Glomerular endothelial cell (primary cell): ENCODE results near the gene FAXC. TPM values are rescaled to one million over a fixed set of nuclear protein-coding genes. Genes with fewer than 3 reads are reported as not detected.
"Not testable (repeated sequence)": the region's sequence is repeated elsewhere in the genome, so short reads cannot be mapped to it uniquely, and the experiment has no call there.

Experiments used
- DNase-seq: peaks from one replicate; pipeline ENCODE4 v3.0.0-alpha.2; 2011; ENCODE audit warnings: low read depth, low spot score; ENCODE audit errors: extremely low read depth
- total RNA-seq: library from RNA; depleted of rRNA; stranded (reverse); fragments of >200 nt; gene quantifications from 2 replicates; pipeline ENCODE4 v1.2.3, GENCODE V29; 2015

FAXC gene
- total RNA-seq, 1 donor from 2014 or later = 0.82 TPM

DNA sequence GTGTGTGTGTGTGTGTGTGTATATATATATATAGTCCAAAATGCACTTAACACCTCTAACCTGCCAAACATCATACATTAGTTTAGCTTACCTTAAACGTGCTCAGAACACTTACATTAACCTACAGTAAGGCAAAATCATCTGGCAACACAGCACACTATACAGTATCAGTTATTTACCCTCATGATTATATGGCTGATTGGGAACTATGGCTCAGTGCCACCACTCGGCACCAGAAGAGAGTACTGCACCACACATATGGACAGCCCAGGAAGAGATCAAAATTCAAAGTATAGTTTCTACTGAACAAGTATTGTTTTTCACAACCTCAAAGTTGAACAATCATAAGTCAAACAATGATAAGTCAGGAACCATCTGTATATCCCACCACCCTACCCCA lies 59.8 kb downstream of the FAXC start:
- DNase-seq = no peak

DNA sequence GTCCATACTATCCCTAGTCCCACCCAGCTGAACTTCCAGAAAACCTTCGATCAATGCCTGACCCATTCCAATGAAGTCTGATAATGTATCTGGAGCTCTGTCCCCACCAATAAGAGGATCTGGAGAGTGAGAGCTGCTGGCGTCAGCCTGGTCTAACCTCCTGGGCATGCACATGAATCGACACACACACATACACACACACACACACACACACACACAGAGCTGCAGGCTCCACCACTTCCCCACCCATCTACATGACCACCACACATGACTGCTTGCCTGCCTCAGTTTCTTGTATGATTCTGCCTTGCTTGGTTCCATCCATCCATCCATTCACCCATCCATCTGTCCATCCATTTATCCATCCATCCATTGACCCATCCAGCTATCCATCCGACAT lies 60.8 kb downstream of the FAXC start:
- no peak for DNase-seq

DNA sequence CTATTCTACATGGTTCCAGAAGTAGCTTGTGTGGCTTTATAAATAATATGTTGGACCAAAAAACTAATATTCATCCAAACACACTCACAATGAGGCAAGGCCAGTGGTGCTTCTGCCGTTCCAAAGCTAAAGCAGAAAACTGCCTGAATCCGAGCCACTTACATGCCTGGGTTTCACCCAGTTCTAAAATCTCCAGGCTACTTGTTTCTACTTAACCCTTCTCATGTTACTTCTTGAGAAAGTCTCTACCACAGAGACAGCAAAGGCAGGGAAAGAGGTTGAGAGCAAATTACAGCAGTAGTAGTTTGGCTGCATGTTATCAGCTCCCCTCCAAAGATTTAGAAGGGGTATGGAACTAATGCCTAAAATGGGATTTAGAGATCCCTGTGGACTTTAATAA lies 62.0 kb downstream of the FAXC start:
- DNase-seq = no peak

DNA sequence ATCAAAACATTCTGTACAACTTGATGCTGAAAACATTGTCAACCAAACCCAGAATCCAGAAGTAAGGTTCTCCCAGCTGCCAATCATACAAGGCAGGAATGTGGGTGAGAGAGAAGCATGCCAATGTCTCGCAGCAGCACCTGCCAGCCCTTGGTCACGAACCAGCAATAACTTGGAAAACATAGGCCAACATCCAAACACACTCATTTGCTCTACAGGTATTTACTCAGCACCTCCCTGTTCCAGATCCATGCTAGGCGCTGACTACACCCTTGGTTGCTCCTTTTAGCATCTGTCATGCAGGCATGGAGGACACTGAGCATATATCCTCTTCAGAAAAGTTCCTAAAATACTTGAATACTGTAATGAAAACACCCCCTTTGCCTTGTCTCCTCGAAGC lies 63.6 kb downstream of the FAXC start:
- no peak for DNase-seq

DNA sequence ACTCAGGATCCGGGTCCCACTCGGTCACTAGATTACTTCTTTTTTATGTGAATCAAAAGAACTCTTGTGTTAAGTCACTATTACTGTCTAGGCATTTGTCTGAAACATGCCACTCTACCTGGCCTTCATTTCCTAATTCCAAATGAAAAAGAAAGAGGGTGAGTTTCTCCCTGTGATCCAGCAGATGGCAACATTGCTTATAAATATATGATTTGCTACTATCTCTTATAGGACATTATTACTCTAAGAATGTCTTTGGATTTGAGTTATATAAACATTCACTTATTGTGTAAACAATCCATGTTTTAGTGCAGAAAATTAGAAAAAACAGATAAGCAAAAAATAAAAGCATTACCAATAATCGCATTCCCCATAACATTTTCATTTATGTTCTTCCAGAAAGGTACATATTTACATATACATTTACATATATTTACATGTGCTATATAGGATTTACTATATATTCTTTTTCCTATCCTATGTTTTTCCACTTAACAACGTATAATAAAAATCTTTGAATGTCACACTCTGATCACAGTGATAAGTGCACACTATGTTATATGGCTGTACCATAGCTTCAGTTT lies 66.9 kb downstream of the FAXC start:
- no peak for DNase-seq

DNA sequence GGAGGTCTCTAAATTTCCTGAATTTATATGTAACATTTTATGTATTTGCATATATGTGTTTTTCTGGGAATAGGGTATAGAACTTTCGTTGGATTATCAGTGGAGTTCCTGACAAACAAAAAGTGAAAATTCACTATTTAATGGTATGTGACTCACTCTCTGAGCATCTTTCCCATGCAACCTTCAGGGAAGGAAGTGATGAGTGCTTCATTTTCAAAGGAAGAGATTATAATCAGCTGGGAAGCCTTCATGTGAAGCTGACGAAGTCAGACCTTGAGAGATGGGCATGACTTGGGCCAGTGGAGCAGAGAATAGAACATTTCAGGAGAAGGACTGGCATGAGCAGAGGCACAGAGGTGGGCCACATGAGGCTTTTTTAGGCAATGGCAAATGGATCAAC lies 72.7 kb downstream of the FAXC start:
- peak; percentile 23 for DNase-seq

DNA sequence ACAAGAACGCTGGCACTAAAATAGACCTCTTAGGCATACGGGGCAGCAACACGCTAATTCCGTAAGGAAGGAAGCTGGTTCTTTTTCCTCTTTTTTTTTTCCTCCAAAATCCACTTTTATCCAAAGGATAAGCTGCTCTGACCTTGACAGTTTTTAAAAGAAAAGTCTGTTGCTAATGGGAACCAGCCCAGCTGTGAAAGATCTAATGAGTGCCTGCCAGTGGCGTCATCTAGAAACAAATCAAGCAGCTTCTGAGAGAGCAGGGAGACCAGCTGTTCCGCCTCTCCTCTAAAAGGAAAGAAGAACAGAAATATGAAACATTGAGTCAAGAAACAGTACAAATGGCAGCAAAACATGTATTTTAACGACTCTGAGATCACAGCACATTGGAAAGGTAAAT lies 78.6 kb downstream of the FAXC start:
- DNase-seq = no peak

DNA sequence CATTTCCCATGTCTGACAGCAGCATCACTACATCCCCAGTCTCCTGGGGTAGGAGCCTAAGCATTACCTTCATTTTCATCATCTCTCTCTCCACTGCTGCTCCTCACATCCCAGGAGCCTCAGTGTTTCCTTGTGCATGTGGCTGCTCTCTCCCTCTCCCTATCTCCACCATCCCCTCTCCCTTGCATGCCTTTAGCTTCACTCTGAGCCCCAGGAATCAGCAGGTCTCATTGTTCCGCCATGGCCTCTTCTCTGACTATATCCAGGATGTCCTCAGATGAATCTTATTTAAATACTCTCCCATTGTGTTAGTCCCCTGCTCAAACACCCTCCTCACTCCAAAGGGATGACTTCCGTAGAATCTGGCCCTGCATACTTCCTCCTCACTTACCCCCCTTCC lies 79.4 kb downstream of the FAXC start:
- DNase-seq = no peak

DNA sequence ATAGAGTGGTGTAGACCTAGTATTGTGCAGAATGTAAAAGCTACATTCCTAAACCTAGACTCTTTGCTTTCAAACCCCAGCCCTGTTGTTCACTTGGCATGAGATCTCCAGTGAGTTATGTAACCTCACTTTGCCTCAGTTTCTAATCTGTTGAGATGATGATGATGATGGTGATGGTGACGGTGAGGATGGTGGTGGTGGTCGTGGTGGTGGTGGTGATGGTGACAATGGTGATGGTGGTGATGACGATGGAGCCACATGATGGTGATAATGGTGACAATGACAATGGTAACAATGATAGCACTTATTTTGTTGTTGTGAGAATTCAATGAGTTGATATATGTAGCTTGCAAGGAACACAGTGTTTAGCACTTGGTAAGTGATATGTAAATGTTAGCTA lies 80.3 kb downstream of the FAXC start:
- DNase-seq = no peak

DNA sequence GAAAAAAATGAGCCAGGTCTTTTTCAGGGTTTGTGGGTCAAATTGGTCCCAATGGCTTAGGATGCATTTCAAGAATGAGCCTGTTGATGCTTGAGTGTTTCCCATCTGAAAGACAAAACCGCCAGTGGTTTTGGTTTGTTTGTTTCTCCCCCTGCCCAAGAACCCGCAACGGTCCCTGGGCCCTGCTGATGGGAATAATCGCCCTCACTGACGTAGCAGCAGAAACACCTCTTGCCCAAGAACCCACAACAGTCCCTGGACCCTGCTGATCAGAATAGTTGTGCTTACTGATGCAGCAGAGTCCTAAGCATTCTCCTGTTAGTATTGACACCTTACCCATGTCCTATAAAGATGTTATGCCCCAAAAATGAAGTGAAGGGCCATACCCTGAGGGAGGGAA lies 82.5 kb downstream of the FAXC start:
- DNase-seq = not testable (repeated sequence)

DNA sequence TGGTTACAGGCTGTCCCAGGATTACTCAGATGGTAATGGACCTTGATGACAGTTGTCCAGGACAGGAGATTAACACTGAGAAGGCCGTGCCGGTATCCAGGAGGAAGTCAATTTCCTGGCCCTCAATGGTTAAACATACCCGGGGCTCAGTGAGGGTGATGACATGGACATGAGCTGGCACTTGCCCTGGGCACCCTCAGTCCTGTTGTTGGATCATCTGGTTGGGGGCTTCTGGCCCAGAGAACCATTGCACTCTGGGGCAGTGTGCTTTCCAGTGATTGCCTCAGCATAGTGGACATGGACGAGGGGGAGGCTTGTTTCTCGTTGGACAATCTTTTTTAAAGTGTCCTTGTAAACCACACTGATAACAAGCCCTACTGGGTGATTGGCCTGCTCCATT lies 84.0 kb downstream of the FAXC start:
- DNase-seq = not testable (repeated sequence)

DNA sequence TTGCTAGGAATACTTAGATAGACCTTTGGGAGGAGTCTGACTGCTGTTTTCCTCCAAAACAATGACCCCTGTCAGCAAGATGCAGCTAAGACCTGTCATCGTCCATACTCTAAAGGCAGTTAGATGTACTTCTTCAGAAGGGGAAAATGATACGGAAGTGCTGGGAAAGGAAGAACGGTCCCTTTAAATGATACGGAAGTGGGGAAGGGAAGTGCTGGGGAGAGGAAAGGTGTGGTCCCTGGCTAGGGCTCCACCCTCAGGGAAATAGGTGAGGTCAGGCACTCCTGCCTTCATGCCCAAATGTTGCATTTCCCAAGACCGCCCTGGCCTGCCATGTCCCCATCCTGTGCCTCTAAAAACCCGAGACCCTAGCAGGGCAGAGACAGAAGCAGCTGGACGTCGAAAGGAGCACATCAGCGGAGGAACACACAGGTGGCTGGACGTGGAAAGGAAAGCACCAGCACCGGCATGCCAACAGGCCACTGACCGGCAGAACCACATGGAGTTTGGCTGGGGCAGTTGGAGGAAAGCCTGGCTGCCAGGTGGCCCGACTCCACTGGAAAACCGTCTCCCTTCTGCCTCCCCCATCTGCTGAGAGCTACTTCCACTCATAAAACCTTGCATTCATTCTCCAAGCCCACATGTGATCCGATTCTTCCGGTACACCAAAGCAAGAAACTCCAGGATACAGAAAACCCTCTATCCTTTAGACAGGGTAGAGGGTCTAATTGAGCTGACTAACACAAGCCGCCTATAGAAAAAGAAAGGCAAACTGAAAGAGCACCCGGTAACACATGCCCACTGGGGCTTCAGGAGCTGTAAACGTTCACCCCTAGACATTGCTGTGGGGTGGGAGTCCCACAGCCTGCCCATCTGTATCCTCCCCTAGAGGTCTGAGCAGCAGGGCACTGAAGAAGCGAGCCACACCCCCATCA lies 94.6 kb downstream of the FAXC start:
- no peak for DNase-seq

DNA sequence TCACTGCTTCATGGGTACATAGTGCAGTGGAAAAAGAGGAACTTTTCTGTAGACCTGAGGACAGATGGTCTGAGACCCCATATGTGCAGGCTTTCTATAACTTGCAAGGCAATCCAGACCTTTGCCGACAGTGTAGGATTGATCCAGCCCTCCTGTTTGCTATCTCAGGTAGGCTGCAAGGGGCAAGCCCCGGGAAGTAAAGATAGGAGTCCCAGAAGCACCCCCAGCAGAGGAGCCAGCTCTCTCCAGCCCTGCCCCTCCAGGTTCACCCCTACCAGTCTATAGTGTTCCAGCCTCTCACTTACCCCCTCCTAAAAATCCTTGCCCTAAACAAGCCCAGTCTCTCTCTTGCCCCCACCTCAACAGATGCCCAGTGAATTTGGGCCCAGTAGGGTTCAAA lies 96.2 kb downstream of the FAXC start:
- no peak for DNase-seq

DNA sequence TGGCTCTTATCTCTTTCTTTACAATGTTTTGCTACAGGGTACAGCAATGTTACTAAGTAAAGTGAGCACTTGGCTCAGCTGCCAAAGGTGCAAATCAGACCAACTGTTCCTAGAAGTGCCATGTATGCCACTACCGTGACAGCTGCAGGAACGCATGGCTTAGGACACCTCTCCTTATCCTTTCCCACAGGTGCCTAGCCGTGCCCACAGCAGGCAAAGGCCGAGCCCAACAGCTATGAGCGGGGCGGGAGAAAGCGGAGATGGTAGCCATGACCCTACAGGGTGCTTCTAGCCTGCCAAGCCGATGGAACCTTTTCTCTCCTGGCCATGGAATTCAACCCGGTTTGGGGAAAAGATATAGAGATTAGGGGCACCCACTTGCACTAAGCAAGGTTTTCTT lies 97.1 kb downstream of the FAXC start:
- no peak for DNase-seq

DNA sequence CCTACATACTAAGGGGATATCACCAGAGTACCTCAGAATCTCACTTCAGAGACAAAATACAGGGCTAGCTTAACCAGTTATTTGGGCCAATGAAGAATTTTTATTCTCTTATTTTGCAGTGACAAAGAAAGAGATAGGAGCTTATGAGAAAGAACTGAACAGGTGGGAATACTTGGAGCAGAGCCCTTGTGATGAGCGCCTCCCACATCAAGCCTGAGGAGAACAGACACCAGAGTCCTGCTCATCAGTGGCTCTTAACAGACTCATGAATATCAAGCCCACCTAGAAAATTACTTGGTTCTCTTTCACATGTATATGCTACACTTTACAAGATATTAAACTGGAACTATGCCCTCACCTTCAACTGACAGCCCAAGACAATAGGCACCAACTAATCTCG lies 99.0 kb downstream of the FAXC start:
- DNase-seq = no peak

DNA sequence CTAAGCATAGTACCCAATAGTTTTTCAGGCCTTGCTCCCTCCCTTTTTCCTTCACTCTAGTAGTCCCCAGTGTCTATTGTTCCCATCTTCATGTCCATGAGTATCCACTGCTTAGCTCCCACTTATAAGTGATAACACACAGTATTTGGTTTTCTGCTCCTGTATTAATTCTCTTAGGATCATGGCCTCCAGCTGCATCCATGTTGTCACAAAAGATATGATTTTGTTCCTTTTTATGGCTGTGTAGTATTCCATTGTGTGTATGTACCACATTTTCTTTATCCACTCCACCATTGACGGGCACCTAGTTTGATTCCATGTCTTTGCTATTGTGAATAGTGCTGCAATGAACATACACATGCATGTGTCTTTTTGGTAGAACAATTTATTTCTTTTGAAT lies 102.9 kb downstream of the FAXC start:
- no peak for DNase-seq

DNA sequence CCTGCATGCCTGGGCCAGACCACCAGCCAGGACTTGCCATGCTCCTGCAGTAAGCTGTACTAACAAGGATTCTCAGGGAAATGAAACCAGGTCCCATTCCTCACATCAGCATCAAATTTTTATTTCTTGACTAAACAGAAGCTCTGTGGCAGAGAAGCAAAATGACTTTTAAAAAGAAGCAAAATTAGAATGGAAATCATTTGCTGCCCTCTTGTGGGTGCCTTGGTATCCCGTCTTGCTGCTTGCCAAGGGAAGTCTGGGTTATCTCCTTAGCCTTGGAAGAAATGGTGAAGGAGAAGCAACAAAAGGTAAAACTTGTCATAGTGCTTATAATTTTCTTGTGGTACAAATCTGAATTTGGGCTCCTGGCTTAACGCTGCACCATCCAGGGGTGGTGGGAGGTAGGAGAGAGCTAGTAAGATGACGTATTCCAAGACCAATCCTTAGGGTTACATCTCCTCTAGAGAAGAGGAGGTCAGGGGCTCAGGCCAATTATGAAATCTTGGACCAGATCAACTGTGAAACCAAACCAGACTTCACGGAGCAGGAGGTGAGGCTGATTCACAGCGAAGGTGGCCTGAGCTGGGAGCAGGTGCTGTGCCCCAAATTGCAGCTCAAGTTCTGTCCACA lies 107.5 kb downstream of the FAXC start:
- DNase-seq = no peak

DNA sequence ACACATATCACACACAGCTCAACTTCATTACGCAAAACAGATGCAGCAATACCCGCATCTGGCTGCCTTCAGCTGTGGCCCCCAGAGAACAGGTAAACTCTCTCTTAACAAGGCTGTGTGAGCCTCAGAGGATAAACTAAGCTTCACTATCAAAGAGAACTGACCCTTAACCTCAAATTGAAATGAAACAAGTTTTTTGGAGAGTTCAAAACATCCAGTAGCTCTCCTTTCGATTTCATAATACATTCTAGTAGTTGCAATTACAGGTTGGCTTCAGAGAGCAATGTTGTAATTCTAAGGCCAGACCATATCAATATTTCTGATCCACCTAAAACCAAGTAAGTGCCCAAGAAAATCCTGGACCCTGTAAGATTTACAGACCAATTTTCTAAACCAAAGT lies 113.5 kb downstream of the FAXC start:
- no peak for DNase-seq

DNA sequence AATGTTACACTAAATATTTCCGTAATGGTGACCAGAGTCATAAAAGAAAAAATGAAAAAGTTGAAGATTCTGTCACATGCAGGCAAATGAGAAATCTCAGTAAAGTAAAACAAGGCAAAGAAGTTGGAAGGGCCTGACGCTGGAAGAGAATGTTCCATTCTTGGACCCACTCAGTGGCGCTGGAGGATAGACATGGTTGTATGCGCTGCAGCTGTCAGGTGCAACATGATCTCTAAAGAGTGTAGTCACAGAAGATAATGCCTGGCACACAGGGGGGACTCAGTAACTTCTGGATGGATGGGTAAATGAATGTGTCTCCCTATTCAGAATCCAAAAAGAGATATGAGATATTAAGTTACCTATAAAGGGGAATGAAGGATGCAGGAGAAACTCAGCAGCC lies 116.3 kb downstream of the FAXC start:
- no peak for DNase-seq

DNA sequence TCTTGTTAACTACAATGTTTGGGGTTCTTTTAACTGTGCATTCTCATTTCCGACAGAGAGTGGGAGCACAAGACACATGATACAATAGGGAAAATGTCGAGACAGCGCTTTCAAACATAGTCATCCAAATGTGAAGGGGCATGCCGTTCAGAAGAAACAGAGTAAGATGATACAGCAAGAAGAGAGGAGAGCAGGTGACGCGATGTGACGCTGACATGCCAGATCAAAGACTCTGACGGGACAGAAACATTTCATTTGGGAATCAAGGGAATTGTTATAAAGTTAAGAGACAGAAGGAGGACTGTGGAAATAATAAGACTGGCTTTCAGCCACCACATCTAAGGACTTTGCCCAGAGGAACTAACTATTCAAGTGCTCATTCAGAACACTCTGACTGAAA lies 117.4 kb downstream of the FAXC start:
- DNase-seq = no peak

DNA sequence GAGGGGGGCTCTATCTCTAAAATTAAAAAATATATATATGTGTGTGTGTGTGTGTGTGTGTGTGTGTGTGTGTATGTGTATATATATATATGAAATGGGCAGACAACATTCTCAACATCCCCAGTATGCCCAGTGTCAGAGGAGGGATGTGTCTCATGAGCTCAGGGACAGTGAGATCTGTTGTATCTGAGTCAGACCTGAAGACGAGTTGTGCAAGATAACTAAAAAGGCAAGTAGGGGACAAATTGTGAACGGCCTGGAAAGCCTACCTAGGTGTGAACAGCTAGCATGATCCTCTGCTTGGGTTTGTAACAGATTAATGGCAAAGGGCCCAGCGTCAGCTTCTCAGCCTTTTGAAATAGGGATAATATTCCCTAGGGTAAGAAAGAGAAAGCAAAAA lies 124.3 kb downstream of the FAXC start:
- no peak for DNase-seq
